MM.1S (cell line): ENCODE results near the gene NUTF2.

Source experiments
- CTCF ChIP-seq: fragments of 300-600 bp; sonication (generic); IDR thresholded peaks from 2 replicates; pipeline ENCODE4 v1.5.1; 2016; ENCODE audit warnings: antibody characterized with exemption, low read length, mixed read lengths
- EZH2 ChIP-seq: fragments of 300-600 bp; sonication (generic); optimal IDR thresholded peaks from 2 replicates; pipeline ENCODE3; 2017; ENCODE audit warnings: low read depth, mild to moderate bottlenecking, antibody characterized with exemption, low read length, mixed read lengths

DNA sequence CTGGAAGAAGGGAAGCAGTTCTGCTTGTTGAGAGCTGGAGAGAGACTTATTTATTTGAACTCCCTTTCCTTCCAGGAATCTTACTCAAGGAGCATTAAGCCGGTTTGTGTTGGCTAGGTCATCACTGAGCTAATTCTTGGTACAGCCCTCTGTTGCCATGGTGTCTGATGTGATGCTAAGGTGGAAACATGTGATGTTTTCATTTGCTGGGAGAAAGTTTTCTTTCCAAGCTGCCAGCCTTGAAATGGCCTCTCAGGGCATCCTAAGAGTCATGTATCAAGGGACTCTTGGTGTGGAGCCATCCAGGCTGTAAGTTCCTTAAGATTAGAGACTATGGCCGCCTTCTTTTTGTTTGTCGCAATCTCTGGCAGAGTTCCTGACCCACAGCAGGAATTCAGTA lies 50.5 kb downstream of the NUTF2 start:
- TF ChIP-seq CTCF = no peak
- no peak for TF ChIP-seq EZH2
